ENCODE data around the gene RNF217.

The RNF217 gene

GRCh38 chr6:125095580-125096301, 133.5 kb downstream of the RNF217 start:
- DNase-seq (ENCODE audit: low read depth in 2 of 2, low spot score in 1 of 2) = no peak

- DNase-seq (ENCODE audit: low read depth in 2 of 2, low spot score in 1 of 2) = no peak
Measured at GRCh38 chr6:125097186-125097585, 134.9 kb downstream of the RNF217 start.

GRCh38 chr6:125098253-125098652, 136.0 kb downstream of the RNF217 start:
- DNase-seq (ENCODE audit: low read depth in 2 of 2, low spot score in 1 of 2) = no peak

- DNase-seq (ENCODE audit: low read depth in 2 of 2, low spot score in 1 of 2) = no peak
Measured at GRCh38 chr6:125099211-125100073, 137.2 kb downstream of the RNF217 start.

GRCh38 chr6:125100074-125100652, 137.9 kb downstream of the RNF217 start:
- no peak for DNase-seq (ENCODE audit: low read depth in 2 of 2, low spot score in 1 of 2)

GRCh38 chr6:125101128-125101527, 138.9 kb downstream of the RNF217 start:
- no peak for DNase-seq (ENCODE audit: low read depth in 2 of 2, low spot score in 1 of 2)

GRCh38 chr6:125101631-125102030, 139.4 kb downstream of the RNF217 start:
- DNase-seq (ENCODE audit: low read depth in 2 of 2, low spot score in 1 of 2) = no peak

GRCh38 chr6:125102411-125102810, 140.2 kb downstream of the RNF217 start:
- DNase-seq (ENCODE audit: low read depth in 2 of 2, low spot score in 1 of 2) = no peak

GRCh38 chr6:125102891-125103290, 140.7 kb downstream of the RNF217 start:
- no peak for DNase-seq (ENCODE audit: low read depth in 2 of 2, low spot score in 1 of 2)

GRCh38 chr6:125104425-125104824, 142.2 kb downstream of the RNF217 start:
- no peak for DNase-seq (ENCODE audit: low read depth in 2 of 2, low spot score in 1 of 2)

- no peak for DNase-seq (ENCODE audit: low read depth in 2 of 2, low spot score in 1 of 2)
Measured at GRCh38 chr6:125107048-125107447, 144.8 kb downstream of the RNF217 start.

GRCh38 chr6:125107896-125108295, 145.7 kb downstream of the RNF217 start:
- DNase-seq (ENCODE audit: low read depth in 2 of 2, low spot score in 1 of 2) = no peak

- DNase-seq (ENCODE audit: low read depth in 2 of 2, low spot score in 1 of 2) = no peak
Measured at GRCh38 chr6:125110056-125110455, 147.8 kb downstream of the RNF217 start.

- no peak for DNase-seq (ENCODE audit: low read depth in 2 of 2, low spot score in 1 of 2)
Measured at GRCh38 chr6:125111219-125111983, 149.2 kb downstream of the RNF217 start.

- no peak for DNase-seq (ENCODE audit: low read depth in 2 of 2, low spot score in 1 of 2)
Measured at GRCh38 chr6:125112934-125113333, 150.7 kb downstream of the RNF217 start.

GRCh38 chr6:125114248-125114858, 152.1 kb downstream of the RNF217 start:
- no peak for DNase-seq (ENCODE audit: low read depth in 2 of 2, low spot score in 1 of 2)

GRCh38 chr6:125116170-125116569, 153.9 kb downstream of the RNF217 start:
- no peak for DNase-seq (ENCODE audit: low read depth in 2 of 2, low spot score in 1 of 2)

GRCh38 chr6:125116710-125117109, 154.5 kb downstream of the RNF217 start:
- DNase-seq (ENCODE audit: low read depth in 2 of 2, low spot score in 1 of 2) = no peak

GRCh38 chr6:125117818-125118217, 155.6 kb downstream of the RNF217 start:
- no peak for DNase-seq (ENCODE audit: low read depth in 2 of 2, low spot score in 1 of 2)

- DNase-seq (ENCODE audit: low read depth in 2 of 2, low spot score in 1 of 2) = no peak
Measured at GRCh38 chr6:125120054-125120590, 157.9 kb downstream of the RNF217 start.

- DNase-seq (ENCODE audit: low read depth in 2 of 2, low spot score in 1 of 2) = no peak
Measured at GRCh38 chr6:125121894-125122293, 159.7 kb downstream of the RNF217 start.

Data from stimulated activated CD8-positive, alpha-beta memory T cell treated with anti-CD3 and anti-CD28 coated beads, Interleukin-4, amount 100 ng/mL, for 4 hours (primary cell).